GM21526 (cell line): Measurements from ENCODE around the gene DSCAML1.

ENCODE experiments used
- ATAC-seq: cut with Tn5 transposase; IDR thresholded peaks from one replicate; pipeline ENCODE4 v1.9.1; 2021; ENCODE audit warnings: moderate library complexity; ENCODE audit not compliant: unreplicated experiment, low FRiP score

DSCAML1 gene

DNA sequence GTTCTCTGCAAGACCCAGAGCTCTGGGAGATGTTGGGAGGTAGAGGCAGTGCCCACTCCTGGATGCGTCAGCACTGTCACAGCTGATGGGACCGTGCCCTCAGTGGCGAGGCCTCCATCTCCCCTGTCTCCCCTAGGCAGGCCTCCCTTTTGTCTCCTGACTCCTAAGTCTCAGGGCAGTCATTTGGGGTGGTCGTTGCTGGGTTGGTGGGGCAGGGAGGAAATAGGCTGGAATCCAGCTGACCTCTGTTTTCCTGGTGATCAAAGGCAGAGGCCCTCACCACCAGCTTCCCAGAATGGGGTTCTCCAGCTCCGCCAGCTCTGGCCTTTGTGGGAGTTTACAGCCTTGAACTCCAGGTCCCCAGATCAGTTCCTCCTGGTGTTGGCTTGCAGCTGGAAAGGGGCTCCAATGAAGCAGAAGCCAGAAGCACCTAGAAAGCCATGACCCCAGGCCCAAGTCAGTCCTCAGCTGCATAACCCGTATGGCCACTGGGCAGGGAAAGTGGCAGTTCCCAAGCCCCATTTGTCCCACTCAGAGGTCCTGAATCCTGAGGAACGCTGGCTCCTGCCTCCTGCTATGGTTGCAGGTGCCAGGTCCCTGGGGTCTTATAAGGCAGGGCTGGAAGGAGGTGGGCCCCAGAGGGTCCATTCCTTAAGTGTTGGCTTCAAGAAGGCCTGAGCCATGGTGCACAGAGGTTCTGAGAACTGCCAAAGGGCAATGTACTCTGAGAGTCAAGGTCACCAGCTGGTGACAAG is 34.8 kb upstream of the DSCAML1 start:
- ATAC-seq = no peak

DNA sequence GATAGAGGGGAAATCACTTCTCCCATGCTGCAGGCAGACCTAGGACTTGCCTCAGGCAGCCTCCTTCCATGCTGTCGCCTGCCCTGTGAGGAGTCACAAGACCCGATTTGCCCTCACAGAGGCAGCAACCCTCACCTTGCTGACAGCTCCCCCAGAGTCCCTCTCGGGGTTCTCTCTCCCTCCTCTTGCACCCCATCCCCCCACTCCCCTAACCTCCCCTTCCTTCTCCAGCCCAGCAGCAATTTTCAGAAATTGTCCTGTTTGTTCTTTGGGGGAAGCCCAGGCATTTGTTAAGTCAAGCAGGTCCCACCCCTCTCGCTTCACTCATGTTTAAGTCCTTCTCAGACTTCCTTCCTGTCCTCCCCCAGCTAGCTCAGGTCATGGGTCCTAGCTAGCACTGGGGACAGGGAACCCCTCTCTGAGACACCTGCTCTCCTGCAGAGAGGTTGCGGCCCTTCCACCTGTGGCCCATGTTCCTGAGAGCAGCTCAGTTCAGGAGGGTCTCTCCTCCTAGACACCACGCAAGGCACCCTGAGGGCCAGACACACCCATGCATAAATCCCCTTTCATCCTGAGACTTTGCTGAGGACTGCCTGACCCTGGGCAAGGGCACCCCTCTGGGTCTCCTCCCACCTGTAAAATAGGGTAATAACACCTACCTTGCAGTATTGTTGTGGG is 33.8 kb upstream of the DSCAML1 start:
- ATAC-seq = no peak

DNA sequence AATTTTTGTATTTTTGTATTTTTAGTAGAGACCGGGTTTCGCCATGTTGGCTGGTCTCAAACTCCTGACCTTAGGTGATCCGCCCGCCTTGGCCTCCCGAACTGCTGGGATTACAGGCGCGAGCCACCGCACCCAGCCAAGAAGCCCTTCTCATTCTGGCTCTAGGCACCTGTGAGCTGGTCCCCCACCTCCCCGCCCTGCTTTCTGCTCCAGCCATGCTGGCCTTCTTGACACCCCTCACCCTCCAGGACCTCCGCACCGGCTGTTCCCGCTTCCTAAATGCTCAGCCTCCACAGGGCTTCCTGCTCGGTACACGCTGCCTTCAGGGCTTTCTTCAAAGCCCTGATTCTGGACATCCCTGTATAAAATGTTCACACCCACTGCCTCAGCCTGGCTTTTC is 33.1 kb upstream of the DSCAML1 start:
- ATAC-seq = no peak

DNA sequence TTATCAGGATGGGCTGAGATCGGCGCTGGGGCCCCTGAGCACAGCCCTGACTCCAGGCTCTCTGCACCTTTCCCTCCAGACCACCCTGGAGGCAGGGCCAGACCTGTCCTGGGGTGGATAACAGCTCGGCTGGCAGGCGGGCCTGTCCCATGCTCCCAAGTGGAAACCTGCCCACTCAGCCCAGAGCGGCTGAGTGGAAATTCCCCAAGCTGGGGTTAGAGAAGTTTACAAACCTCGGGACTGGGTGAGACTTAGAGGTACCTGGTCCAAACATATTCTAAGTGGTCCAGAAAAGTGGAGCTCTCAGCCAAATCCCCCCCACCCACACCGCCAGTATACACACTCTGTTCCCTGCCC is 32.3 kb upstream of the DSCAML1 start:
- ATAC-seq = no peak

- ATAC-seq = no peak
Measured at GRCh38 chr11:117828611-117829368, 31.8 kb upstream of the DSCAML1 start.

GRCh38 chr11:117827521-117828511 is 30.8 kb upstream of the DSCAML1 start:
- ATAC-seq = no peak

DNA sequence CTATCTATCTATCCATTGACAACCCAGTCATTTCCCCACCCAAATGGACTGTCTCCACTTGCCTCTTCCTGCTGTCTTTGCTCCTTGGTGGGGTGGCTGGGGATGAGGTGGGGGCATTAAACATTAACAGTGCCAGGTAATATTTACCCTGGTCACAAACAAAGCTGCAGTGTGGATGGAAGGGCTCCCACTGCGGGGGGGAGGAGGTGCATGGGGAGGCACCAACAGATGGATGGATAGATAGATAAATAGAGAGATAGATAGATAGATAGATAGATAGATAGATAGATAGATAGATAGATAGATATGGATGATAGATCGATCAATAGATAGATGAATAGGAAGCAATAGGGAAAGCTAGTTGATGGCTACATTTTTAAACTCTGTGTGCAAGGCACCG is 29.8 kb upstream of the DSCAML1 start:
- ATAC-seq = no peak

GRCh38 chr11:117826190-117826570 is 29.2 kb upstream of the DSCAML1 start:
- no peak for ATAC-seq

DNA sequence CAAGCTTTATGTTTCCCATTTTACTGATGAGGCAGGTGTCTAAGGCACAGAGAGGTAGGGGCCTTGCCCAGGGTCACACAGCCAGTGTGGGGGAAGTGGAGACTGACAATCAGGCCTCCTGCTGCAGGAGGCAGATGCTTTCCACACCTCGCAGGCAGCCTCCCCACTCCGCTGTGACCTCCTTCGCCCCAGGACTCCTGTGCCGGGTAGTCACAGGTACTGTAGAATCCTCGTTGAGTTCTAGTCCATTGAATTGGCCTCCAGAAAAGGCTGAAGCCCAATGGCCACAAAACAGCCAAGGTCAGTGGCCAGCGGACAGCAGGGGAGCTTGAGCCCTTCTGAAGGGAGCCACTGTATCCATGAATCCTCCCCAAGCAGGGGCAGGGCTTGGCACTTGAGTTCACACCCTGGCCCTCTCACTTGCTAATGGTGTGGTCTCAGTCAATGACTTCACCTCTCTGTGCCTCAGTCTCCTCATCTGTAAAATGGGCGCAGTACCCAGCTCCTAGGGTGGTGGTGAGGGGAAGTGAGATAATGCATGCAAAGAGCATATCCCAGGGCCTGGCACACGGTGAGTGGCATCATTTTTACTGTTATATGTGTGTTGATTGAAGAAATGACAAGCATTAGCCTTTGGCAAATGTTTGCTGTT is 28.6 kb upstream of the DSCAML1 start:
- no peak for ATAC-seq

- no peak for ATAC-seq
Measured at GRCh38 chr11:117824571-117825537, 27.8 kb upstream of the DSCAML1 start, which contains the start of gene FXYD2. Gene FXYD2, minus strand, starts transcription at chr11:117824744. Its CDS starts 66 bp downstream, at chr11:117824678.

DNA sequence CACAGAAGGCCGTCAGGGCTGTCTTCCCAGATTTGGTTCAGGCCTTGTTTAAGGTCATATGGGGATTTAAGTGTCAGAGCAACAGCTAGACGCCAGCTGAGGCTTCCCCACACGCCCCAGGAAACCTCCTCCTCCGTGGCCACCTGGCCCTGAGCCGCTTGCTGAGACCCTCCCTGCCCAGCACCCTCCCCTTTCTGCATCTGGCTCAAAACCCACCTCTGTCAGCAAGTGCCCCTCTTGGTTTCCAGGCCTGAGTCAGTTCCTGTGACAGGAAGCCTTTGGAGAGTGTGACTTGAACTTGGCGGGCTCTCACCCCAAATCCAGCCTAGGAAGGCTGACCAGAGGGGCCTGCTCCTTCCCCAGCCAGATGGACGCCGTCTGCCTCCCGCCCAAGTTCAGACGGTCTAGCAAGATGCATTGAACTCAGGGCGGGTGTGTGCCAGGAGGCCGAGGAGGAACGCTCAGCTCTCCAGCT is 27.0 kb upstream of the DSCAML1 start:
- no peak for ATAC-seq

GRCh38 chr11:117823294-117823945 is 26.4 kb upstream of the DSCAML1 start:
- no peak for ATAC-seq

DNA sequence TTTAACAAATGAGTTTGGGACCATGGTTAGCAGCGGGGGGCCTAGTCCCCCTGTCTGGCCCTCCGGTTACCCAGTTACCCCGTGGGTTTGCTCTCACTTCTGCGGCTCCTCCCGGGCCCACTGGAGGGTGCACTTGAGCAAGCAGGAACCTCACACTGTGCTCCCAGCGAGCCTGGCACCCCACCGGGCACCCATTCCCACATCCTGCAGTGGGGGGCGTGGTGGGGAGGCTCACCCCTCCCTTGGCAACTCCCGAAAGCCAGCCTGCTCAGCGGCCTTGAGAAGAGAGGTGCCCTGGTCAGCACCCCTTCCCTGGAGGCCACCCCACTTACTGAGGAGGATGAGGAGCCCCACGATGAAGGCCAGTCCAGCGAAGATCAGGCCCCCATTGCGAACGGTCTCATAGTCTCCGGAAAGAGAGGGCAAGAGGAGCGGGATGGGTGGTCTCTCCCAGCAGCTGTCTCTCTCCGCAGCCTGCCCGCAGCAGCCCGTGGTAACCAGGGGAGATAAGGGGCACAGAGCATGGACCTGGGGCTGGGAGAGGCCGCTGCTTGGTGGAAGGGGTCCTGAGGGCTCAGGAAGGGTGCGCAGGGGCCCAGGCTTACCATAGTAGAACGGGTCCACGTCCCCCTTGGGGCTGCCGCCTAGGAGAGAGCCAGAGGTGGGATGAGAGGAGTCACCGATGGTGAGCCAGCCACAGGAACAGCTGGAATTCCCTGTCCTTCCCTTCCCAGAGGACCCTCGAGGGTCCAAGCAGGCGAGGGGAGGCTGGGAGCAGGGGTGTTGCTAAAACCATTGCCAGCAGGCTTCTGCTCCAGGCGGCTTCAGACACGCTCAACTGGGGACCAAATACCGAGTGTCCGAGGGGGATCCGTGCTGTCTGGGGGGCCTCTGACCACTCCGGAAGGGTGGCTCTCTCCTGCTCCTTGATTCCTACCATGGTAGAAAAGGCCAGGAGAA is 25.3 kb upstream of the DSCAML1 start:
- no peak for ATAC-seq

GRCh38 chr11:117821431-117821830 is 24.4 kb upstream of the DSCAML1 start:
- no peak for ATAC-seq

GRCh38 chr11:117820516-117820915 is 23.5 kb upstream of the DSCAML1 start:
- no peak for ATAC-seq

GRCh38 chr11:117820071-117820470 is 23.1 kb upstream of the DSCAML1 start:
- no peak for ATAC-seq
